ENCODE data around the gene CD7. TPM values are rescaled to one million over a fixed set of nuclear protein-coding genes. Genes with fewer than 3 reads are reported as not detected.
A peak's percentile ranks its signal among the peaks of the same experiment; 100 is the strongest.

The CD7 gene
- total and polyA plus RNA-seq, 9 of the 15 experiments (the other 6 are each of a cell fraction or from before 2014, with no cell fraction given): 0.21 to 0.35 TPM; not detected in 7

- Histone ChIP-seq H3K9me3 (replicated peaks; ENCODE audit: control insufficient read depth, insufficient read depth, low read depth, low read length) (no peaks in the 10 kb centered on the region), H3K4me3 (peak overlapping the region; percentile 86), H3K36me3 (ENCODE audit: control insufficient read depth, insufficient read depth, low read length) (no peaks in the 10 kb centered on the region; the same call in 2 of the 3 replicates), H3K9ac (ENCODE audit: insufficient read depth in 1 of 2, low read depth in 2 of 2, low read length in 2 of 2) (peak overlapping the region; percentile 91 to 99), H3K4me2 (ENCODE audit: insufficient read depth, low read length) (peak overlapping the region; percentile 79), H3K4me1 (replicated peaks in 1 of 2; ENCODE audit: control insufficient read depth in 2 of 2, insufficient read depth in 2 of 2, low read length in 2 of 2) (peaks cover 78% of the 10 kb centered on the region in 2 experiments), H3K27ac (ENCODE audit: extremely low read depth, low read depth, low read length) (peak overlapping the region; percentile 93), H3K79me2 (ENCODE audit: control insufficient read depth, insufficient read depth, low read length) (peaks cover 27% of the 10 kb centered on the region), H3K27me3 (ENCODE audit: control insufficient read depth in 2 of 2, insufficient read depth in 2 of 2, low read length in 2 of 2) (no peaks in the 10 kb centered on the region), H4K20me1 (replicated peaks; ENCODE audit: control insufficient read depth, insufficient read depth, low read length) (no peaks in the 10 kb centered on the region), H2AFZ (ENCODE audit: low read depth, low read length) (no peak overlapping the region), H3K9me1 (ENCODE audit: control insufficient read depth, insufficient read depth, low read length) (no peaks in the 10 kb centered on the region)
- intact Hi-C loops (cut with micrococcal nuclease) (loop anchor here (5.0 kb wide), 1 partner anchor 46 kb away; no protein-coding TSS in a partner anchor), in situ Hi-C loops (cut with MboI) (no loop called here)
- no peak for ATAC-seq
- WGBS (ENCODE audit: insufficient coverage, low coverage, missing lambda C conversion rate): 48% methylated on average over 19 of the region's 19 CpGs
- DNase-seq (ENCODE audit: extremely low read depth in 1 of 4, low spot score in 3 of 4): no peak
- POLR2A ChIA-PET: interaction anchor here (0.8 to 3.5 kb wide), 18 partner anchors 8 to 282 kb away, joined by 3 to 37 read pairs (median 4); partner anchors contain the start of gene CSNK1D
- BruUV-seq (replicated peaks): no TSS peak
- FAIRE-seq: no peak
- CTCF ChIA-PET (ENCODE audit: low intra/inter-chr PET ratio): no interaction called here
- TF ChIP-seq FOXM1 (IDR thresholded peaks at IDR 0.05; ENCODE audit: low read depth) (0 out of 2 replicates have a peak, but pooled peaks have one; percentile 10), FOXM1 (CRISPR knock-in tag; IDR thresholded peaks at IDR 0.05; ENCODE audit: low read depth) (no peak), SMARCB1 (IDR thresholded peaks at IDR 0.05; ENCODE audit: insufficient read length, low read depth) (no peak), ZKSCAN3 (CRISPR knock-in tag; IDR thresholded peaks at IDR 0.05) (no peak), ZC3H4 (CRISPR knock-in tag; IDR thresholded peaks at IDR 0.05; ENCODE audit: borderline replicate concordance) (0 out of 2 replicates have a peak, but pooled peaks have one; percentile 57), POLR2A (conservative IDR thresholded peaks at IDR 0.05) (peak; percentile 21; the same call in 1 of the 2 replicates), ERF (CRISPR knock-in tag; IDR thresholded peaks at IDR 0.05) (no peak), EP300 (IDR thresholded peaks at IDR 0.05; ENCODE audit: low read length) (no peak), FOXA3 (CRISPR knock-in tag; conservative IDR thresholded peaks at IDR 0.05 in 1 of 2, IDR thresholded peaks at IDR 0.05 in 1 of 2) (no peak), ZBTB49 (CRISPR knock-in tag; IDR thresholded peaks at IDR 0.05; ENCODE audit: borderline replicate concordance) (no peak), ATF4 (CRISPR knock-in tag; IDR thresholded peaks at IDR 0.05) (0 out of 2 replicates have a peak, but pooled peaks have one; percentile 28), CREB3L1 (IDR thresholded peaks at IDR 0.05; ENCODE audit: borderline replicate concordance, low read depth) (no peak), GABPB1 (CRISPR knock-in tag; IDR thresholded peaks at IDR 0.05) (no peak), BRD4 (IDR thresholded peaks at IDR 0.05) (0 out of 2 replicates have a peak, but pooled peaks have one; percentile 17), MITF (IDR thresholded peaks at IDR 0.05) (no peak), ZFPM2 (CRISPR knock-in tag; IDR thresholded peaks at IDR 0.05) (no peak), SUPT5H (IDR thresholded peaks at IDR 0.05) (peak; percentile 29; the same call in 1 of the 2 replicates)
Observed at GRCh38 chr17:82291582-82292250, 25.7 kb downstream of the CD7 start.

All from K562 (cell line).